Stimulated activated CD8-positive, alpha-beta memory T cell treated with anti-CD3 and anti-CD28 coated beads, Interleukin-2, amount 100 ng/mL, for 48 hours (primary cell): ENCODE data around the gene FGD6.
A peak's percentile ranks its signal among the peaks of the same experiment; 100 is the strongest.
"Not testable (repeated sequence)": the region's sequence is repeated elsewhere in the genome, so short reads cannot be mapped to it uniquely, and the experiment has no call there.

ENCODE experiments used
- DNase-seq, 2 donors: peaks; one replicate each; pipeline ENCODE4 v3.0.0-alpha.2; 2020; ENCODE audit warnings: low read depth in 2 of 2

FGD6 gene

DNA sequence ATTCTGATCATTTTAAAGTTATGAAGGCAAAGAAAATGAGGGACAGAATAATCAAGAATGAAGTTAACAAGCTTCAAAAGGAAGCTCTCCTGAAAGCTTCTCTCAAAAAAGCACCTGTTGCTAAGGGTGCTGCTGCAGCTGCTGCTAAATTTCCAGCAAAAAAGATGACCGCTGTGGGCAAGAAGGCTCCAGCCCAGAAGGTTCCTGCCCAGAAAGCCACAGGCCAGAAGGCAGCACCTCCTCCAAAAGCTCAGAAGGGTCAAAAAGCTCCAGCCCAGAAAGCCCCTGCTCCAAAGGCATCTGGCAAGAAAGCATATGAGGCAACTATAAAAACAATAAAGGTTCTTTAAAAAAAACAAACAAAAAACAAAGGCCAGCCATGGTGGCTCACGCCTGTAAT, 91.2 kb downstream of the FGD6 start:
- DNase-seq: no peak

DNA sequence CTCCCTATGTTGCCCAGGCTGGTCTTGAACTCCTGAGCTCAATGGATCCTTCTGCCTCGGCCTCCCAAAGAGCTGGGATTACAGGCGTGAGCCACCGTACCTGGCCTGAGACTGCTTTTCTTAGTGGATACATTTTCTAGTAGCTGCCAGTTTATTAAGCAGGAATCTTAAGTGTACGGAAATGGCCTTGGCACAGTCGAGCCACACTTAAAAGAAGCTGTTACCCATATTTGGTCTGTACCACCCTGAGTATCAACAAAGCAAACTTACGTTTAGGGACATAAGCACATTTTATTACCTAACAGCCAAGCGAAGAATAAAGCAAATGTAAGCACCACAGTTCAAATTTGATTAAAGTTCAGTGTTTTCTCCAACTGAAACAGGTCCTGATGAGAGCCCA, 93.2 kb downstream of the FGD6 start:
- DNase-seq: no peak

- DNase-seq: no peak
Measured at GRCh38 chr12:95118788-95119179, 98.5 kb downstream of the FGD6 start.

DNA sequence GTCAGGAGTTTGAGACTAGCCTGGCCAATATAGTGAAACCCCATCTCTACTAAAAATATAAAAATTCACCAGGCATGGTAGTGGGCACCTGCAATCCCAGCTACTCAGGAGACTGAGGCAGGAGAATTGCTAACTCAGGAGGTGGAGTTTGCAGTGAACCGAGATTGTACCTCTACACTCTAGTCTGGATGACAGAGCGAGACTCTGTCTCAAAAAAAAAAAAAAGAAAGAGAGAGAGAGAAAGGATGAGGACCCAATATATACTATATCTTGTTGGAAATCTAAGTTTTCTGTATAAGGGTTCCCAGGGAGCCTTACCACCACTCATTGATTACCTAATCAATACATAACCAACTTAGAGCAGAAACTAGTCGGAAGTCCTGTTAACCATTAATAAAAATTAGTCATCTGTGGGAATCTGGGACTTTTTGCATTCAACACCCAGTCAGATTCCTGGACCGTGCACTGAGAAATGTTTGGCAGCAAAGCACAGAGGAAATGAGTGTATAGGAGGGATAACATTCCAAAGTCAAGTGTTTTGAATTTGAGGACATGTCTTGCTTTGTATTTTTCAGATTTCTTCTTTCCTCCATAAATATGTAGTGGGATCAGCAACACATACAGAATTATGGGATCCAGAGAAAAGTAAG, 99.0 kb downstream of the FGD6 start:
- DNase-seq: no peak

GRCh38 chr12:95117178-95117599, 100.1 kb downstream of the FGD6 start:
- peak; percentile 5 to 15 for DNase-seq

- DNase-seq: no peak
Measured at GRCh38 chr12:95116773-95117172, 100.5 kb downstream of the FGD6 start.

DNA sequence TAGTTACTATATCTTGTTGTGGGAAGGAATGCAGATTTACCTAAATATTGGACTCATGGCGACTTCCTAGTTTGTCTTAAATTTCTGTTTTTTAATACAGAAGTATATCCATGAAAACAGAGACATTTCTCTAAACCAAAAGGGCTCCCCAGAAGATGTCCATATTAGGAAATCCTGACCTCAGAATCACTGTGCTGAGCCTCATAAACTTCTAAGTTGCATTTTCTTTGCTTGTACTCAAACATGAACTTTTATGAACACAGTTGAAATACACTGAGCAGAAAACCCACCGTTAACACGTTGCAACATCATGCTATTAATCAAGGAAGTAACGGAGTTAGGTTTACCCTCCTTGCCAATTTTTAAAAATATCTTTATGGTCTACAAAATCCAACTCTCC, 100.9 kb downstream of the FGD6 start:
- DNase-seq: no peak

- DNase-seq: no peak
Measured at GRCh38 chr12:95115641-95116040, 101.6 kb downstream of the FGD6 start.

DNA sequence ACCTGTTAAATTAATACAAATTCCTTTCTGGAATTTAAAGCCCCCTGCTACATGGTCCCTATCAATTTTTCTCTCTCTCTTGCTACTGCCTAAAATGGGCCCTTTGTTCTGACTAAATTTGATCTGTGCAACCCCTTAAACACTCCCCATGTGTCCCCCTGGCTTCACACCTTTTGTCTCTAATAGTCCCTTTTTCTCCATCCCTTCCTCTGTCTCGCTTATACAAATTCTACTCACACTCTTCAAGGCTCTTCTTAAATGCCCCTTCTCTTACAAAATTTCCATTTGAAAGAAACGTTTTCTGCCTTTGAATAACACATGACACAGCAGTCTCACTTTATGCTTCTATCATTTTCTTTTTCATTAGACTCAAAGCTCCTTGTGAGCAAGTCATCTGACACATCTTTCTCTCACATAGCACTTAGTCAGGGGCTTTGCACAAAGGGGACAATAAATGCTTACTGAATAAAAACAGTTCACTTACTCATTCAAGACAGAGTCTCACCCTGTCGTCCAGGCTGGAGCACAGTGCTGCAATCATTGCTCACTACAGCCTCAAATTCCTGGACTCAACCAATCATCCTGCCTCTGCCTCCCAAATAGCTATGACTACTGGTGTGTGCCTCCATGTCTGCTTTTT, 102.4 kb downstream of the FGD6 start:
- DNase-seq: no peak

DNA sequence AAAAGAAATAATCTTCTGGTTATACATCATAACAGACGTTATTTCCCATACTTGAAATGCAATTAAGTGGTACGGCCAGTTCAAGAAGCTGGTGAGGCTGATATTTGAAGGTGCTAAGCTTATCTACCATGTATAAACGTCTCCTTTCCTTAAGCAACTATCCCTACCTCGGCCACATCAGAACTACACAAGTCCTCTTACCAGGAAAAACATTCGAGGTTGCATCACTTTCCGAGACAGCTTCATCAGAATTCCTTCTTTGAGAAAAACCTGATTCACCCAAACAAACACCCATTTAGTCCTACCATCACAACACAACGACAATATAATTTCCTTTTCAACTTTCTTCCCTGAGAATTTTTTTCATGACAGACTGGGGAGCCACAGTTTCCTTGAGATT, 109.9 kb downstream of the FGD6 start:
- DNase-seq: no peak

DNA sequence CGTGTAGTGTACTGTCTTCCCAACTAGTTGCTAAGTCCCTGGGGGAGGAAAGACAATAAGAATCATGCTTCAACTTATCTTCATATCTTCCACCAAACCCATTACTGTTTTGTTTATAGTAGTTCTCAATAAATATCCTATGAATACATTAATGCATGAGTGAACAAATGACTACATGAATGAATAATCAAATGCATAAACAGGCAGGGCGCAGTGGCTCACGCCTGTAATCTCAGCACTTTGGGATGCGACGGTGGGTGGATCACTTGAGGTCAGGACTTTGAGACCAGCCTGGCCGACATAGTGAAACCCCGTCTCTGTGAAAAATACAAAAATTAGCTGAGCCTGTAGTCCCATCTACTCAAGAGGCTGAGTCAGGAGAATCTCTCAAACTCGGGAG, 111.7 kb downstream of the FGD6 start:
- DNase-seq: no peak

- DNase-seq: no peak
Measured at GRCh38 chr12:95104919-95105452, 112.3 kb downstream of the FGD6 start.

DNA sequence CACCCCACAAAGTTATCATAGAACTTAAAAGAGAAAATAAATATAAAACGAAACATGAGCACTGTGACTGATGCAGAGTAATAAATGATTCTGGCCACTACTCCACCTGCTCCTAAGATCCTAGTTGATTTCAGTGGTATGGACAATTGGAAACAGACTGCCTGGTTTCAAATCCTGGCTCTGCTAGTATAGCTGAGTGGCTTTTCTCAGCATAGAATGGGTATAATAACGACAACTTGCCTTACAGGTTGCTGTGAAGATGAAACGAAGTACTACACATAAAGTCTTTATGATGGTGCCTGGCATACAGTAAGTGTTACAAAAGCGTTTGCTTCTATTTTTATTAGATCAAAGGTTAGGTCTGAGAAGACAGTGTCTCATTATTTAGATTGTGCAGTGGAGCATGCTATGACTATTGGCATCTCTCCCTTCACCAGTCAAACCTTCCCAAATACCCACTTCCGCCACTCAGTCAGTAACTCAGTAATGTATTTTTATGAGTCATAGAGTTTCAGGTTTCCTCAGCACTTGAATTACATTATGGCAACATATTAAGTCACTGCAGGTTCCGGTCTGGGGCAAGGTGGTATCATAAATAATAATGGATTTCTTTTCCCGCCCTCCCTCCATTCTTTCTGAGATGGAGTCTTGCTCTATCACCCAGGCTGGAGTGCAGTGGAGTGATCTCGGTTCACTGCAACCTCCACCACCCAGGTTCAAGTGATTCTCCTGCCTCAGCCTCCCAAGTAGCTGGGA, 114.2 kb downstream of the FGD6 start:
- peak in 1 of 2 donors; percentile 2 for DNase-seq

DNA sequence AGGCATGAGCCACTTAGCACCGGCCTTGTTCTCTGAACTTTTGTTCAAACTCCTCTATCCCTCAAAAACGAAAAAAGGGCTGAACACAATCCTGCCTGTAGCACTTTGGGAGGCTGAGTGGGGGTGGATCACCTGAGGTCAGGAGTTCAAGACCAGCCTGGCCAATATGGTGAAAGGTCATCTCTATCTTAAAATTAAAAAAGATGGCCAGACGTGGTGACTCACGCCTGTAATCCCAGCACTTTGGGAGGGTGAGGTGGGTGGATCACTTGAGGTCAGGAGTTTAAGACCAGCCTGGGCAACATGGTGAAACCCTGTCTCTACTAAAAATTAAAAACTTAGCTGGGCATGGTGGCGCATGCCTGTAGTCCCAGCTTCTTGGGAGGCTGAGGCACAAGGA, 115.3 kb downstream of the FGD6 start:
- not testable (repeated sequence) for DNase-seq

GRCh38 chr12:95100264-95101190, 116.7 kb downstream of the FGD6 start:
- DNase-seq: no peak

GRCh38 chr12:95099270-95099790, 117.9 kb downstream of the FGD6 start:
- no peak for DNase-seq

DNA sequence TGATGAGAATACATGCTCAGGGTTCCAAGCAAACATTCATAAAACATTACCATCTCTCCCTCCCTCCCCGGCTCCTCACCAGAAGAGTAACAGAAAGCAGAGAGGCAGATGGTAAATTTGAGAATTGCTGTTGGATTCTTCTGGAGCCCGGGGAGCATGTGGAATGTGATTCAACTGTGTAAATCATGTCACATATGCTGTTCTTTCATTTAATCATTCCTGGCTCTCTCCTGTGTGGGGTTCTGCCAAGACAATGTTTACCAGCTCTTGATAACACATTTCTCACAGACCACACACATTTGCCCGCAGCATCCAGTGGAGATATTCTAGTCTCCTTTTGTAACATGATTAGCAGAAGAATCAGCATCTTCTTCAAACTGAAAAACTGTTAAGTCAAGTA, 120.4 kb downstream of the FGD6 start:
- no peak for DNase-seq

- DNase-seq: no peak
Measured at GRCh38 chr12:95096378-95096777, 120.9 kb downstream of the FGD6 start.

GRCh38 chr12:95095866-95096265, 121.4 kb downstream of the FGD6 start:
- not testable (repeated sequence) for DNase-seq

DNA sequence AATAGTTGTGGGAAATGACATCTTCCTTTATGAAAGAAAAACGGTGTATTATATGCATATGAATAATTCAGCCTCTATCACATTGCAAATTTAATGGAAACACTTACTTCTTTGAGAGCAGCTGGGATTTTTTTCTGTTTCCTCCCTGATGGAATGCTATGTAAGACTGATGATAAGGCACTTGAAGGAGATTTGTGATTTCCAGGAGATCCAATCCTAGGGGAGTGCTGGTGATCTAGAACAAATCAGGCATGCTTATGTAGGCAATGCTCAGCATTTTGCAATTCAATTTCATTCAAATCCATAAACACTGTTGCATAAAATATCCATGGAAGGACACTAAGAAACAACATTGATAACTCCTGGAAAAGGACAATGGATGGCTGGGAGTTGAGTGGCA, 127.8 kb downstream of the FGD6 start:
- no peak for DNase-seq

DNA sequence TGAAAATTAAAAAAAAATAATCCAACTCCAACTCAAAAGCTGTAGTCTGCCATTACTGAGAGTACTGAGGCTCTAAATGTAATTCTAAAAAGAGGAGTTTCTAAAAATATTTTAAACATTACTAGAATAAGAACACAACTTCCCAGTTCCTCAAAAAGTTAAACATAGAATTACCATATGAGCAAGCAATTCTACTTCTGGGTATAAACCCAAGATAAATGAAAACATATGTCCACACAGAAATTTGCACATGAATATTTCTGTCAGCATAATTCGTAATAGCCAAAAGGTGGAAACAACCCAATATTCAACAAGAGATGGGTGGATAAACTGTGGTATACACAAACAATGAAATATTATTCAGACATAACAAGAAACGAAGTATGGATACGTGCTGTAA, 128.9 kb downstream of the FGD6 start:
- DNase-seq: no peak
